Pancreas (tissue), 10 donors: ENCODE measurements around the gene RAPGEF3. TPM values are rescaled to one million over a fixed set of nuclear protein-coding genes. Genes with fewer than 3 reads are reported as not detected.

Source experiments
- ATAC-seq, 4 donors: fragments of 200-7000 bp; cut with Tn5 transposase; one replicate each; pipeline versions ENCODE4 v1.8.0 to v1.9.1; 2020; ENCODE audit warnings: mild to moderate bottlenecking in 4 of 4, moderate library complexity in 4 of 4
- DNase-seq, 6 donors: peaks; one replicate each; pipeline ENCODE4 v3.0.0-alpha.2; 2020
- FAIRE-seq: peaks from 2 replicates; lab custom pipeline; 2012; peaks lifted over from hg19 to GRCh38; lab: Jason Lieb, UNC
- H3K27ac ChIP-seq, 4 donors: fragments of 200-600 bp; sonication (generic); 1 replicate in 3 of 4; 2 replicates in 1 of 4; pipeline versions ENCODE4 v1.5.0 to v1.8.0; 2020
- H3K27me3 ChIP-seq, 4 donors: fragments of 200-600 bp; one replicate each; pipeline ENCODE4 v1.8.0; 2021
- H3K36me3 ChIP-seq, 3 donors: fragments of 200-600 bp; sonication (generic) in 1 of 3; one replicate each; pipeline versions ENCODE4 v1.5.0 to v1.8.0; 2020 to 2021
- H3K4me1 ChIP-seq, 3 donors: fragments of 200-600 bp; one replicate each; pipeline ENCODE4 v1.8.0; 2021
- H3K4me3 ChIP-seq, 4 donors: fragments of 200-600 bp; sonication (generic) in 2 of 4; one replicate each; pipeline versions ENCODE4 v1.5.0 to v1.8.0; 2020 to 2021
- H3K9me3 ChIP-seq, 4 donors: fragments of 200-600 bp; one replicate each; pipeline ENCODE4 v1.8.0; 2021
- WGBS, 2 donors: extraction: QIAGEN DNeasy Blood & Tissue Kit; methylation state at CpG; one replicate each; pipeline ENCODE4 v1.1.7; 2013; 5-methylcytosine and 5-hydroxymethylcytosine counted together
- intact Hi-C, 3 donors: fragments of 100-400 bp; cut with DNase I; formaldehyde crosslinking; loops; one replicate each; pipeline versions ENCODE4 v1.11.1 to v1.14.2; 2022
- polyA plus RNA-seq, 2 donors: library from polyadenylated mRNA; stranded (reverse); fragments of 200-250 nt; gene quantifications; one replicate each; pipeline ENCODE4 v1.2.3, GENCODE V29; 2013
- total RNA-seq, 6 donors: library from RNA; stranded (reverse); fragmentation: NEBNext Ultra II Directional in 4 of 6; extraction: Animal tissue kit (Norgen Biotek cat#: 25700) in 4 of 6; gene quantifications; one replicate each; pipeline versions ENCODE4 v1.2.1 to v1.2.4, GENCODE V29; 2021 to 2023
- TF ChIP-seq, protein P1 (sequence below), 4 donors: fragments of 200-600 bp; sonication (generic) in 3 of 4; IDR thresholded peaks; one replicate each; pipeline versions ENCODE4 v1.5.0 to v1.8.0; 2021; ENCODE audit warnings: antibody characterized with exemption in 4 of 4
- donor health status: healthy with polysubstance abuse.
- donor health status: DM: no; HTN: no; CAD: no; lungs with moderate emphysema.
- donor health status: DM: no; HTN: no; CAD: no.
- donor health status: control.
- donor health status: control.
- donor health status: Bipolar disorder and iron deficiency.
- donor health status: DM: yes; HTN: yes; CAD: no.
- donor health status: DM: no; HTN: no; CAD: no.
- donor health status: DM: no; HTN: no; CAD: no.
- donor health status: DM: yes; HTN: yes; CAD: no.

Gene RAPGEF3
- total and polyA plus RNA-seq, 8 donors, result 2.5 to 54.4 (median 5.5) TPM

- H3K4me1 ChIP-seq, result no peaks in the 10 kb centered on the region
- 91 to 94% methylated on average over 22 of the region's 22 CpGs for WGBS, 2 donors
- H3K27me3 ChIP-seq, result no peaks in the 10 kb centered on the region
- ATAC-seq (no peak), FAIRE-seq (no peak), DNase-seq (peak in 2 of 6 donors; percentile 5 to 58)
- TF ChIP-seq, protein P1, sequence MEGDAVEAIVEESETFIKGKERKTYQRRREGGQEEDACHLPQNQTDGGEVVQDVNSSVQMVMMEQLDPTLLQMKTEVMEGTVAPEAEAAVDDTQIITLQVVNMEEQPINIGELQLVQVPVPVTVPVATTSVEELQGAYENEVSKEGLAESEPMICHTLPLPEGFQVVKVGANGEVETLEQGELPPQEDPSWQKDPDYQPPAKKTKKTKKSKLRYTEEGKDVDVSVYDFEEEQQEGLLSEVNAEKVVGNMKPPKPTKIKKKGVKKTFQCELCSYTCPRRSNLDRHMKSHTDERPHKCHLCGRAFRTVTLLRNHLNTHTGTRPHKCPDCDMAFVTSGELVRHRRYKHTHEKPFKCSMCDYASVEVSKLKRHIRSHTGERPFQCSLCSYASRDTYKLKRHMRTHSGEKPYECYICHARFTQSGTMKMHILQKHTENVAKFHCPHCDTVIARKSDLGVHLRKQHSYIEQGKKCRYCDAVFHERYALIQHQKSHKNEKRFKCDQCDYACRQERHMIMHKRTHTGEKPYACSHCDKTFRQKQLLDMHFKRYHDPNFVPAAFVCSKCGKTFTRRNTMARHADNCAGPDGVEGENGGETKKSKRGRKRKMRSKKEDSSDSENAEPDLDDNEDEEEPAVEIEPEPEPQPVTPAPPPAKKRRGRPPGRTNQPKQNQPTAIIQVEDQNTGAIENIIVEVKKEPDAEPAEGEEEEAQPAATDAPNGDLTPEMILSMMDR (IDR thresholded peaks at IDR 0.05), result no peak
- intact Hi-C loops, result loop anchor here in 1 of 3 donors (10.0 kb wide), 1 partner anchor 45 kb away; no protein-coding TSS in a partner anchor
- no peak overlapping the region for H3K4me3 ChIP-seq
- peaks cover 0 to 36% (median 8%) of the 10 kb centered on the region in 3 donors for H3K36me3 ChIP-seq
- no peaks in the 10 kb centered on the region for H3K9me3 ChIP-seq
- no peak overlapping the region for H3K27ac ChIP-seq
Observed at GRCh38 chr12:47789712-47790489, 31.2 kb upstream of the RAPGEF3 start.

- ATAC-seq, result no peak
- no peaks in the 10 kb centered on the region for H3K4me1 ChIP-seq
- DNase-seq, result peak in 1 of 6 donors; percentile 29
- 93 to 95% methylated on average over 5 of the region's 5 CpGs for WGBS, 2 donors
- no peaks in the 10 kb centered on the region for H3K27me3 ChIP-seq
- H3K9me3 ChIP-seq, result no peaks in the 10 kb centered on the region
- no peak overlapping the region for H3K27ac ChIP-seq
- TF ChIP-seq, protein P1 (IDR thresholded peaks at IDR 0.05), result no peak
- FAIRE-seq, result no peak
- H3K36me3 ChIP-seq, result peaks cover 0 to 36% (median 15%) of the 10 kb centered on the region in 3 donors
- intact Hi-C loops, result loop anchor here in 1 of 3 donors (10.0 kb wide), 1 partner anchor 46 kb away; no protein-coding TSS in a partner anchor
- H3K4me3 ChIP-seq, result no peak overlapping the region
Observed at GRCh38 chr12:47789141-47789540, 30.5 kb upstream of the RAPGEF3 start.

GRCh38 chr12:47787596-47788319, 29.1 kb upstream of the RAPGEF3 start:
- peak in 1 of 6 donors; percentile 36 for DNase-seq
- FAIRE-seq, result no peak
- Histone ChIP-seq H3K9me3 (no peaks in the 10 kb centered on the region), H3K27ac (no peak overlapping the region), H3K36me3 (peaks cover 0 to 45% (median 15%) of the 10 kb centered on the region in 3 donors), H3K27me3 (no peaks in the 10 kb centered on the region), H3K4me1 (no peaks in the 10 kb centered on the region), H3K4me3 (no peak overlapping the region)
- WGBS, 2 donors, result 80 to 84% methylated on average over 14 of the region's 14 CpGs
- TF ChIP-seq, protein P1 (IDR thresholded peaks at IDR 0.05), result no peak
- no peak for ATAC-seq
- intact Hi-C loops, result loop anchor here in 1 of 3 donors (10.0 kb wide), 1 partner anchor 47 kb away; no protein-coding TSS in a partner anchor

DNA sequence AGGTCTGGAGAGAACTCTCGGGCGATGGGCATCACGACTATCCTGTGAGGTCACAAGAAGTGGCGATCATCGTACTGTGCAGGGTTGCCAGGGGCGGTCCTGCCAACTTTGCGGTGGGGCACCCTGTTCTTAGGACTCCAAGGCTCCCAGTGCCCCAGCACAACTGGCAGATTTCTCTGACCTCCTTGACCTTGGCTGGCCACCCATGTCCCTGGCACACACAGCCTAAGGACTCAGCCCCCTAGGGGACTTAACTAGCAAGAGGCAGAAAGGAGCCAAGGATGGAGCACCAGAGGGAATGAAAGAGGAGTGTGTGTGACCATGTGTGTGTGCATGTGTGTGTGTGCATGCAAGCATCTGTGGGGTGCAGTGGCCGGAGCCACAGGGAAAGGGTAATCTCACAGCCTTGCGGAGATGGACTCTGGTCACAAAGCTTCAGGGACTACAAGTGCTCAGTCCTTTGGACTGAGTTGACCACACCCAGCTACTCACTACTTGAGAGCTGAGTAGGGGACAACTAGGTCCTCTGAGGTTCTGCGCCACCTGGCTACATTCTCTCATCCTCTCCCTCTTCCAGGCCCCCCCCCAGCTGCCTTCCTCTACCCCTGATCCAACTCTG, 28.1 kb upstream of the RAPGEF3 start:
- H3K27me3 ChIP-seq, result no peaks in the 10 kb centered on the region
- H3K9me3 ChIP-seq, result no peaks in the 10 kb centered on the region
- peak in 1 of 6 donors; percentile 40 for DNase-seq
- TF ChIP-seq, protein P1 (IDR thresholded peaks at IDR 0.05), result no peak
- intact Hi-C loops, result loop anchor here in 1 of 3 donors (10.0 kb wide), 1 partner anchor 48 kb away; no protein-coding TSS in a partner anchor
- ATAC-seq, result no peak
- 81 to 86% methylated on average over 10 of the region's 10 CpGs for WGBS, 2 donors
- no peak overlapping the region for H3K27ac ChIP-seq
- no peak for FAIRE-seq
- H3K4me3 ChIP-seq, result no peak overlapping the region
- H3K36me3 ChIP-seq, result peaks cover 0 to 49% (median 15%) of the 10 kb centered on the region in 3 donors
- no peaks in the 10 kb centered on the region for H3K4me1 ChIP-seq
